GM12878 (cell line): ENCODE results near the gene F2RL3. TPM values are rescaled to one million over a fixed set of nuclear protein-coding genes. Genes with fewer than 3 reads are reported as not detected.

Experiments used
- ATF2 ChIP-seq: IDR thresholded peaks from 2 replicates; pipeline ENCODE4 v1.6.1; 2012; ENCODE audit warnings: low read length, inconsistent platforms
- ATF7 ChIP-seq: fragments of 450-650 bp; IDR thresholded peaks from 2 replicates; pipeline ENCODE4 v1.6.1; 2016; ENCODE audit warnings: low read depth, mild to moderate bottlenecking
- BCL11A ChIP-seq: IDR thresholded peaks from 2 replicates; pipeline ENCODE4 v1.6.1; 2011; ENCODE audit warnings: low read depth, low read length
- CBFB ChIP-seq: IDR thresholded peaks from 2 replicates; pipeline ENCODE4 v1.6.1; 2016; ENCODE audit warnings: antibody characterized with exemption, low read depth
- CTCF ChIP-seq, 3 experiments: IDR thresholded peaks in 2 of 3; conservative IDR thresholded peaks in 1 of 3; 2 replicates each; pipeline ENCODE4 v1.5.1; 2011; ENCODE audit warnings: low read depth in 3 of 3, low read length in 3 of 3, mild to moderate bottlenecking in 3 of 3, control low read depth in 2 of 3, moderate library complexity in 2 of 3, inconsistent platforms in 1 of 3, mixed read lengths in 1 of 3; ENCODE audit not compliant: control insufficient read depth in 2 of 3, insufficient read depth in 1 of 3; ENCODE audit errors: extremely low read depth in 1 of 3
- DPF2 ChIP-seq: fragments of 450-650 bp; IDR thresholded peaks from 2 replicates; pipeline ENCODE4 v1.6.1; 2017; ENCODE audit warnings: mild to moderate bottlenecking
- E2F8 ChIP-seq: fragments of 450-650 bp; IDR thresholded peaks from 2 replicates; pipeline ENCODE4 v1.6.1; 2018; ENCODE audit warnings: mild to moderate bottlenecking, low read depth, moderate library complexity; ENCODE audit not compliant: partially characterized antibody
- GATAD2B ChIP-seq: fragments of 450-650 bp; conservative IDR thresholded peaks from 2 replicates; pipeline ENCODE4 v1.6.1; 2017; ENCODE audit warnings: low read depth, mild to moderate bottlenecking, moderate library complexity
- HDGF ChIP-seq: fragments of 450-650 bp; IDR thresholded peaks from 2 replicates; pipeline ENCODE4 v1.6.1; 2016; ENCODE audit warnings: antibody characterized with exemption
- IKZF2 ChIP-seq, 2 experiments: fragments of 450-650 bp; IDR thresholded peaks; 2 replicates each; pipeline ENCODE4 v1.6.1; 2017; ENCODE audit warnings: mild to moderate bottlenecking in 2 of 2, moderate library complexity in 2 of 2
- LARP7 ChIP-seq: fragments of 450-650 bp; IDR thresholded peaks from 2 replicates; pipeline ENCODE4 v1.6.1; 2017; ENCODE audit warnings: mild to moderate bottlenecking
- NBN ChIP-seq: fragments of 450-650 bp; IDR thresholded peaks from 2 replicates; pipeline ENCODE4 v1.6.1; 2016
- NFIC ChIP-seq: IDR thresholded peaks from 2 replicates; pipeline ENCODE4 v1.6.1; 2012; ENCODE audit warnings: low read depth, mild to moderate bottlenecking, inconsistent platforms, low read length, moderate library complexity
- PKNOX1 ChIP-seq: fragments of 450-650 bp; IDR thresholded peaks from 2 replicates; pipeline ENCODE4 v1.6.1; 2016; ENCODE audit warnings: mild to moderate bottlenecking
- RUNX3 ChIP-seq: IDR thresholded peaks from 2 replicates; pipeline ENCODE4 v1.6.1; 2012; ENCODE audit warnings: low read length, inconsistent platforms
- SP1 ChIP-seq: IDR thresholded peaks from one replicate; pipeline ENCODE4 v1.6.1; 2011; ENCODE audit warnings: low read depth, low read length
- SREBF2 ChIP-seq: IDR thresholded peaks from 2 replicates; pipeline ENCODE4 v1.6.1; 2012; ENCODE audit warnings: mild to moderate bottlenecking, low read length
- TCF3 ChIP-seq: IDR thresholded peaks from 2 replicates; pipeline ENCODE4 v1.6.1; 2012; ENCODE audit warnings: low read depth, mild to moderate bottlenecking, low read length, borderline replicate concordance; ENCODE audit not compliant: insufficient read depth
- ZNF687 ChIP-seq: fragments of 450-650 bp; IDR thresholded peaks from 2 replicates; pipeline ENCODE4 v1.6.1; 2017; ENCODE audit warnings: mild to moderate bottlenecking, moderate library complexity
- polyA plus RNA-seq, 11 experiments: library from polyadenylated mRNA; depleted of rRNA in 4 of 11; unstranded in 6 of 11; stranded (reverse) in 5 of 11; fragments of >200 nt; fragmentation: Nextera tagmentation in 4 of 11; fragmentation: Illumina TruSeq in 1 of 11; extraction: Ambion mirVana in 4 of 11; extraction: Trizol in 1 of 11; gene quantifications; 1 replicate in 1 of 11; 2 replicates in 10 of 11; pipeline versions ENCODE4 v1.2.1 to v1.2.3, GENCODE V29; 2011 to 2016; ENCODE audit warnings: inconsistent platforms in 2 of 11, missing spikeins in 2 of 11, low read depth in 1 of 11
- total RNA-seq, 4 experiments: library from RNA; depleted of rRNA in 3 of 4; stranded (reverse); fragments of >200 nt in 3 of 4; fragmentation: Illumina TruSeq in 1 of 4; extraction: Trizol in 1 of 4; gene quantifications; 2 replicates each; pipeline versions ENCODE4 v1.2.1 to v1.2.3, GENCODE V29; 2013 to 2021

F2RL3 gene
- total and polyA plus RNA-seq, 10 of the 15 experiments (the other 5 are each of a cell fraction or from before 2014, with no cell fraction given) = 0.01 to 1.2 (median 0.29) TPM

- TF ChIP-seq ZNF687 = peak; percentile 56; the same call in 1 of the 2 replicates
- TF ChIP-seq NFIC = no peak; the same call in 1 of the 2 replicates
- 0 out of 2 replicates have a peak, but pooled peaks have one; percentile 29 for TF ChIP-seq NBN
- peak; percentile 92 for TF ChIP-seq RUNX3
- TF ChIP-seq ATF7 = no peak
- TF ChIP-seq SP1 = peak; percentile 47
- TF ChIP-seq IKZF2 (IDR thresholded peaks at IDR 0.05) = peak; percentile 75 to 76
- peak; percentile 83; the same call in 1 of the 2 replicates for TF ChIP-seq CBFB
- TF ChIP-seq LARP7 = peak; percentile 35; the same call in 1 of the 2 replicates
- peak; percentile 80 for TF ChIP-seq PKNOX1
- peak; percentile 74 for TF ChIP-seq DPF2
- no peak for TF ChIP-seq SREBF2
- peak; percentile 74; the same call in 1 of the 2 replicates for TF ChIP-seq GATAD2B
- TF ChIP-seq ATF2 = no peak
- peak; percentile 44; the same call in 1 of the 2 replicates for TF ChIP-seq BCL11A
- no peak for TF ChIP-seq E2F8
- 0 out of 6 replicates have a peak, but pooled peaks of 1 of the 3 experiments have one; percentile 3 for TF ChIP-seq CTCF (IDR thresholded peaks at IDR 0.05 in 2 of 3, conservative IDR thresholded peaks at IDR 0.05 in 1 of 3; ENCODE audit: control insufficient read depth in 2 of 3, extremely low read depth in 1 of 3, insufficient read depth in 1 of 3, low read depth in 3 of 3, low read length in 3 of 3)
- peak; percentile 13; the same call in 1 of the 2 replicates for TF ChIP-seq HDGF
- peak; percentile 100 for TF ChIP-seq TCF3
Observed at GRCh38 chr19:16888629-16889365, at the start of gene F2RL3 (continued).
